WTC11 (cell line): ENCODE results near the gene CELF4. TPM values are rescaled to one million over a fixed set of nuclear protein-coding genes. Genes with fewer than 3 reads are reported as not detected.

Source experiments
- ATAC-seq: fragments of 200-7000 bp; cut with Tn5 transposase; 2 replicates; pipeline ENCODE4 v1.10.0; 2021; ENCODE audit warnings: mild to moderate bottlenecking, moderate library complexity
- CTCF ChIA-PET: fragments of 300-600 bp; sonication (Branson Sonifier 250); formaldehyde crosslinking; loops from one replicate; lab custom pipeline; 2021; ENCODE audit warnings: antibody characterized with exemption; lab: Charles Lee
- POLR2A ChIA-PET: fragments of 350-600 bp; sonication (Branson Sonifier 250); formaldehyde crosslinking; loops from one replicate; lab custom pipeline; 2021; ENCODE audit warnings: antibody characterized with exemption; lab: Charles Lee
- DNase-seq: peaks from one replicate; pipeline ENCODE4 v3.0.0; 2021; ENCODE audit warnings: low spot score
- H3K27ac Mint-ChIP-seq: 2 replicates; pipeline ENCODE4 v1.8.0; 2021; ENCODE audit warnings: mixed read lengths
- H3K27me3 Mint-ChIP-seq: 2 replicates; pipeline ENCODE4 v1.8.0; 2021; ENCODE audit warnings: low read depth, mild to moderate bottlenecking, moderate library complexity, mixed read lengths
- H3K36me3 Mint-ChIP-seq: 2 replicates; pipeline ENCODE4 v1.8.0; 2021; ENCODE audit warnings: mixed read lengths
- H3K4me1 Mint-ChIP-seq: 2 replicates; pipeline ENCODE4 v1.8.0; 2022; ENCODE audit warnings: mixed read lengths
- H3K4me3 Mint-ChIP-seq: 2 replicates; pipeline ENCODE4 v1.8.0; 2021; ENCODE audit warnings: mild to moderate bottlenecking, moderate library complexity, mixed read lengths
- H3K9me3 Mint-ChIP-seq: 2 replicates; pipeline ENCODE4 v1.8.0; 2021; ENCODE audit warnings: mixed read lengths
- FOXJ3 ChIP-seq: sonication (generic); formaldehyde crosslinking; IDR thresholded peaks from 2 replicates; pipeline ENCODE4 v1.9.0; 2021; ENCODE audit warnings: missing genetic modification reagents, mild to moderate bottlenecking, borderline replicate concordance
- GRHL2 ChIP-seq: fragments of 250-450 bp; sonication (Bioruptor Pico); IDR thresholded peaks from 2 replicates; pipeline ENCODE4 v1.8.0; 2022; ENCODE audit warnings: mild to moderate bottlenecking, moderate library complexity; ENCODE audit not compliant: insufficient replicate concordance, severe bottlenecking
- JUN ChIP-seq: sonication (generic); formaldehyde crosslinking; IDR thresholded peaks from 2 replicates; pipeline ENCODE4 v1.8.0; 2023; ENCODE audit warnings: mild to moderate bottlenecking, missing genetic modification reagents
- MYBL2 ChIP-seq: sonication (generic); formaldehyde crosslinking; IDR thresholded peaks from 2 replicates; pipeline ENCODE4 v1.8.1; 2023; ENCODE audit warnings: mild to moderate bottlenecking, moderate library complexity, missing genetic modification reagents
- NFATC4 ChIP-seq: fragments of 250-450 bp; sonication (Bioruptor Pico); IDR thresholded peaks from 2 replicates; pipeline ENCODE4 v1.9.0; 2021; ENCODE audit warnings: mild to moderate bottlenecking
- NFYB ChIP-seq: sonication (generic); formaldehyde crosslinking; conservative IDR thresholded peaks from 2 replicates; pipeline ENCODE4 v1.8.0; 2022; ENCODE audit warnings: low read depth, missing genetic modification reagents
- OVOL2 ChIP-seq: fragments of 250-450 bp; sonication (Bioruptor Pico); IDR thresholded peaks from 2 replicates; pipeline ENCODE4 v1.9.0; 2021; ENCODE audit warnings: mild to moderate bottlenecking, borderline replicate concordance
- PRRX2 ChIP-seq: fragments of 250-450 bp; sonication (Bioruptor Pico); IDR thresholded peaks from 2 replicates; pipeline ENCODE4 v1.8.0; 2021; ENCODE audit warnings: mild to moderate bottlenecking
- SMAD4 ChIP-seq: sonication (generic); formaldehyde crosslinking; IDR thresholded peaks from 2 replicates; pipeline ENCODE4 v1.8.0; 2022; ENCODE audit warnings: mild to moderate bottlenecking, missing genetic modification reagents
- TEAD1 ChIP-seq: sonication (generic); formaldehyde crosslinking; IDR thresholded peaks from 2 replicates; pipeline ENCODE4 v1.8.0; 2022; ENCODE audit warnings: mild to moderate bottlenecking, missing genetic modification reagents
- TP53 ChIP-seq: sonication (generic); formaldehyde crosslinking; IDR thresholded peaks from 2 replicates; pipeline ENCODE4 v1.8.1; 2023; ENCODE audit warnings: mild to moderate bottlenecking, missing genetic modification reagents
- ZNF232 ChIP-seq: sonication (generic); formaldehyde crosslinking; IDR thresholded peaks from 2 replicates; pipeline ENCODE4 v1.8.0; 2022; ENCODE audit warnings: mild to moderate bottlenecking, missing genetic modification reagents
- ZNF416 ChIP-seq: fragments of 250-450 bp; sonication (Bioruptor Pico); IDR thresholded peaks from 2 replicates; pipeline ENCODE4 v1.9.0; 2021; ENCODE audit warnings: mild to moderate bottlenecking, inconsistent platforms
- total RNA-seq: library from RNA; stranded (reverse); gene quantifications from 3 replicates; pipeline ENCODE4 v1.2.3, GENCODE V29; 2021
- TF ChIP-seq, protein P1 (sequence below): sonication (generic); formaldehyde crosslinking; IDR thresholded peaks from 2 replicates; pipeline ENCODE4 v1.8.0; 2023; ENCODE audit warnings: missing genetic modification reagents
- TF ChIP-seq, protein P2 (sequence below): sonication (generic); formaldehyde crosslinking; IDR thresholded peaks from 2 replicates; pipeline ENCODE4 v1.8.1; 2022; ENCODE audit warnings: missing genetic modification reagents, borderline replicate concordance
- TF ChIP-seq, protein P3 (sequence below): sonication (generic); formaldehyde crosslinking; IDR thresholded peaks from 2 replicates; pipeline ENCODE4 v1.8.1; 2022; ENCODE audit warnings: mild to moderate bottlenecking, missing genetic modification reagents, moderate library complexity, borderline replicate concordance
- TF ChIP-seq, protein P4 (sequence below): sonication (generic); formaldehyde crosslinking; conservative IDR thresholded peaks from 2 replicates; pipeline ENCODE4 v1.8.1; 2022; ENCODE audit warnings: mild to moderate bottlenecking, missing genetic modification reagents
- TF ChIP-seq, protein P5 (sequence below): sonication (generic); formaldehyde crosslinking; IDR thresholded peaks from 2 replicates; pipeline ENCODE4 v1.8.0; 2022; ENCODE audit warnings: mild to moderate bottlenecking, missing genetic modification reagents
- TF ChIP-seq, protein P6 (sequence below): fragments of 250-450 bp; sonication (Bioruptor Pico); IDR thresholded peaks from 2 replicates; pipeline ENCODE4 v1.8.0; 2021; ENCODE audit warnings: mild to moderate bottlenecking
- TF ChIP-seq, protein P7 (sequence below): fragments of 250-450 bp; sonication (Bioruptor Pico); IDR thresholded peaks from 2 replicates; pipeline ENCODE4 v1.9.0; 2021; ENCODE audit warnings: mild to moderate bottlenecking
- TF ChIP-seq, protein P8 (sequence below): fragments of 250-450 bp; sonication (Bioruptor Pico); IDR thresholded peaks from 2 replicates; pipeline ENCODE4 v2.1.2; 2022; ENCODE audit warnings: mild to moderate bottlenecking, moderate library complexity
- TF ChIP-seq, protein P9 (sequence below): fragments of 250-450 bp; sonication (Bioruptor Pico); IDR thresholded peaks from 2 replicates; pipeline ENCODE4 v1.9.0; 2021; ENCODE audit warnings: moderate library complexity, mild to moderate bottlenecking, inconsistent platforms, borderline replicate concordance

The CELF4 gene
- total RNA-seq, 1 experiment from 2014 or later, result 2.9 TPM

DNA sequence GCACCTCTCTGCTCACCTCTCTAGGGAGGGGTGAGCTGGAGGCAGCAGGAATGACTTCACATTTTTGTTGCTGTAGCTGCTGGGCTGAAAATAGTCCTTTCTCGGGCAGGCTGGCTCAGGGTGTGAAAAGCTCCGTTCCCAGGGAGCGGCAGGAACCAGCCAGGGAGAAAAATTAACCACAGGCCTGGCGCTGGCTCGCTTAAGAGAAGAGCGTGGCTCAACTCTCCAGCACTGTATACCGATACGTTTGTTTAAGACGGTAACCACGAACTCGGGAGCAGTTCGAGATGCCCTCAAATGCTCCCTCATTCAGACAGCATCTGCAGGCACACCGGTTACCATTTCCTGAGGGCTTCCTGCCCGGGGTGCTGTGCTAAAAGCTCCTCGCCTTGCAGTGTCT lies 129.6 kb downstream of the CELF4 start:
- no peak overlapping the region for H3K27ac Mint-ChIP-seq
- ChIA-PET CTCF (interaction anchor here (1.3 to 1.8 kb wide), 5 partner anchors 9 to 97 kb away, joined by 3 to 9 read pairs (median 4); no protein-coding TSS in a partner anchor), POLR2A (no interaction called here)
- H3K9me3 Mint-ChIP-seq, result no peaks in the 10 kb centered on the region
- TF ChIP-seq ZNF232 (CRISPR knock-in tag) (no peak), GRHL2 (CRISPR knock-in tag) (no peak), NFYB (CRISPR knock-in tag) (no peak), TEAD1 (CRISPR knock-in tag) (no peak), NFATC4 (CRISPR knock-in tag) (no peak), JUN (CRISPR knock-in tag) (no peak)
- TF ChIP-seq, protein P1, sequence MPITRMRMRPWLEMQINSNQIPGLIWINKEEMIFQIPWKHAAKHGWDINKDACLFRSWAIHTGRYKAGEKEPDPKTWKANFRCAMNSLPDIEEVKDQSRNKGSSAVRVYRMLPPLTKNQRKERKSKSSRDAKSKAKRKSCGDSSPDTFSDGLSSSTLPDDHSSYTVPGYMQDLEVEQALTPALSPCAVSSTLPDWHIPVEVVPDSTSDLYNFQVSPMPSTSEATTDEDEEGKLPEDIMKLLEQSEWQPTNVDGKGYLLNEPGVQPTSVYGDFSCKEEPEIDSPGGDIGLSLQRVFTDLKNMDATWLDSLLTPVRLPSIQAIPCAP (CRISPR knock-in tag), result no peak
- TF ChIP-seq, protein P2, sequence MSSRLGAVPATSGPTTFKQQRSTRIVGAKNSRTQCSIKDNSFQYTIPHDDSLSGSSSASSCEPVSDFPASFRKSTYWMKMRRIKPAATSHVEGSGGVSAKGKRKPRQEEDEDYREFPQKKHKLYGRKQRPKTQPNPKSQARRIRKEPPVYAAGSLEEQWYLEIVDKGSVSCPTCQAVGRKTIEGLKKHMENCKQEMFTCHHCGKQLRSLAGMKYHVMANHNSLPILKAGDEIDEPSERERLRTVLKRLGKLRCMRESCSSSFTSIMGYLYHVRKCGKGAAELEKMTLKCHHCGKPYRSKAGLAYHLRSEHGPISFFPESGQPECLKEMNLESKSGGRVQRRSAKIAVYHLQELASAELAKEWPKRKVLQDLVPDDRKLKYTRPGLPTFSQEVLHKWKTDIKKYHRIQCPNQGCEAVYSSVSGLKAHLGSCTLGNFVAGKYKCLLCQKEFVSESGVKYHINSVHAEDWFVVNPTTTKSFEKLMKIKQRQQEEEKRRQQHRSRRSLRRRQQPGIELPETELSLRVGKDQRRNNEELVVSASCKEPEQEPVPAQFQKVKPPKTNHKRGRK (CRISPR knock-in tag), result no peak
- TF ChIP-seq, protein P3, sequence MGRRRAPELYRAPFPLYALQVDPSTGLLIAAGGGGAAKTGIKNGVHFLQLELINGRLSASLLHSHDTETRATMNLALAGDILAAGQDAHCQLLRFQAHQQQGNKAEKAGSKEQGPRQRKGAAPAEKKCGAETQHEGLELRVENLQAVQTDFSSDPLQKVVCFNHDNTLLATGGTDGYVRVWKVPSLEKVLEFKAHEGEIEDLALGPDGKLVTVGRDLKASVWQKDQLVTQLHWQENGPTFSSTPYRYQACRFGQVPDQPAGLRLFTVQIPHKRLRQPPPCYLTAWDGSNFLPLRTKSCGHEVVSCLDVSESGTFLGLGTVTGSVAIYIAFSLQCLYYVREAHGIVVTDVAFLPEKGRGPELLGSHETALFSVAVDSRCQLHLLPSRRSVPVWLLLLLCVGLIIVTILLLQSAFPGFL (CRISPR knock-in tag), result no peak
- no peaks in the 10 kb centered on the region for H3K36me3 Mint-ChIP-seq
- H3K4me1 Mint-ChIP-seq, result peaks cover 7% of the 10 kb centered on the region; the same call in 1 of the 2 replicates
- DNase-seq (no peak), ATAC-seq (no peak; the same call in 1 of the 2 replicates)
- H3K4me3 Mint-ChIP-seq, result no peak overlapping the region
- no peaks in the 10 kb centered on the region; the same call in 1 of the 2 replicates for H3K27me3 Mint-ChIP-seq

DNA sequence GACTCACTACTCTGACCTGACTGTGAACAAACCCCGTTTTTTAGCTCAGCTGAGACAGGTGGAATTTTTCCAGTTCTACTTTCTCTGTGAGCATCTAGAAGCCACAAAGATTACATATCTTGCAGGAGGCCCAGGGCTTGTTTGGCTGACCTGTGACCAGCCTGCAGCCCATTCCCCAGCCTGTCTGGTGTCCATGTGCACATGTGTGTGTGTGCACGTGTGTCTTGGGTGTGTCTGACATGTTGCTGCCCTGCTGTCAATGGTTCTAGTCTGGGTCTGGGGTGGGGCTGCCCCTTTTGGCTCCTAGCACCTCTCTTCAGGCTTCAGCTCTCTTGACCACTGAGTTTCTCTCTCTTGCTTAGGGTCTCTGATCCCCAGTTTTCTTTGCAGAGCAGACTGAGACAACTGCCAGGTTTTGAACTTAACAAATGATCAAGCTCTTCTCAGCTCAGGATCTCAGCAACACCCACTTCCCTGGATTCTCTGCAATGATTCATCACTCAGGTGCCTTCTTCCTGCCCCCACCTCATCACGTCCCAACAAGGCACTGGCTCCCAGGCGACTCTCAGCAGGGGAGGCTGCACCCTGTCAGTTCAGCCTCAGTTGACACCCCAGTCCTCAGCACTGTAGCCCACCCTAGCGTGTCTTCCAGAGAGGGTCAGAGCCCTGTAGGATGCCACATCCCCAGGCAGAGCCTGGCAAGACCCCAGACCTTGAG lies 130.3 kb downstream of the CELF4 start:
- POLR2A ChIA-PET, result no interaction called here
- H3K9me3 Mint-ChIP-seq, result no peaks in the 10 kb centered on the region
- no peak overlapping the region for H3K4me3 Mint-ChIP-seq
- H3K4me1 Mint-ChIP-seq, result peaks cover 7% of the 10 kb centered on the region; the same call in 1 of the 2 replicates
- DNase-seq (no peak), ATAC-seq (no peak)
- no peak overlapping the region for H3K27ac Mint-ChIP-seq
- CTCF ChIA-PET, result interaction anchor here (1.3 to 1.8 kb wide), 4 partner anchors 10 to 98 kb away, joined by 3 to 9 read pairs (median 5); no protein-coding TSS in a partner anchor
- H3K36me3 Mint-ChIP-seq, result no peaks in the 10 kb centered on the region
- H3K27me3 Mint-ChIP-seq, result no peaks in the 10 kb centered on the region; the same call in 1 of the 2 replicates
- TF ChIP-seq OVOL2 (CRISPR knock-in tag) (no peak), ZNF416 (CRISPR knock-in tag) (no peak), TP53 (CRISPR knock-in tag) (no peak), MYBL2 (CRISPR knock-in tag) (no peak), FOXJ3 (CRISPR knock-in tag) (no peak), PRRX2 (CRISPR knock-in tag) (no peak), NFATC4 (CRISPR knock-in tag) (no peak), GRHL2 (CRISPR knock-in tag) (no peak), SMAD4 (no peak)
- TF ChIP-seq, protein P4, sequence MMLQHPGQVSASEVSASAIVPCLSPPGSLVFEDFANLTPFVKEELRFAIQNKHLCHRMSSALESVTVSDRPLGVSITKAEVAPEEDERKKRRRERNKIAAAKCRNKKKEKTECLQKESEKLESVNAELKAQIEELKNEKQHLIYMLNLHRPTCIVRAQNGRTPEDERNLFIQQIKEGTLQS (CRISPR knock-in tag), result no peak
- TF ChIP-seq, protein P5, sequence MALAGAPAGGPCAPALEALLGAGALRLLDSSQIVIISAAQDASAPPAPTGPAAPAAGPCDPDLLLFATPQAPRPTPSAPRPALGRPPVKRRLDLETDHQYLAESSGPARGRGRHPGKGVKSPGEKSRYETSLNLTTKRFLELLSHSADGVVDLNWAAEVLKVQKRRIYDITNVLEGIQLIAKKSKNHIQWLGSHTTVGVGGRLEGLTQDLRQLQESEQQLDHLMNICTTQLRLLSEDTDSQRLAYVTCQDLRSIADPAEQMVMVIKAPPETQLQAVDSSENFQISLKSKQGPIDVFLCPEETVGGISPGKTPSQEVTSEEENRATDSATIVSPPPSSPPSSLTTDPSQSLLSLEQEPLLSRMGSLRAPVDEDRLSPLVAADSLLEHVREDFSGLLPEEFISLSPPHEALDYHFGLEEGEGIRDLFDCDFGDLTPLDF (CRISPR knock-in tag), result no peak
- TF ChIP-seq, protein P6, sequence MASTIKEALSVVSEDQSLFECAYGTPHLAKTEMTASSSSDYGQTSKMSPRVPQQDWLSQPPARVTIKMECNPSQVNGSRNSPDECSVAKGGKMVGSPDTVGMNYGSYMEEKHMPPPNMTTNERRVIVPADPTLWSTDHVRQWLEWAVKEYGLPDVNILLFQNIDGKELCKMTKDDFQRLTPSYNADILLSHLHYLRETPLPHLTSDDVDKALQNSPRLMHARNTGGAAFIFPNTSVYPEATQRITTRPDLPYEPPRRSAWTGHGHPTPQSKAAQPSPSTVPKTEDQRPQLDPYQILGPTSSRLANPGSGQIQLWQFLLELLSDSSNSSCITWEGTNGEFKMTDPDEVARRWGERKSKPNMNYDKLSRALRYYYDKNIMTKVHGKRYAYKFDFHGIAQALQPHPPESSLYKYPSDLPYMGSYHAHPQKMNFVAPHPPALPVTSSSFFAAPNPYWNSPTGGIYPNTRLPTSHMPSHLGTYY (CRISPR knock-in tag), result no peak
- TF ChIP-seq, protein P7, sequence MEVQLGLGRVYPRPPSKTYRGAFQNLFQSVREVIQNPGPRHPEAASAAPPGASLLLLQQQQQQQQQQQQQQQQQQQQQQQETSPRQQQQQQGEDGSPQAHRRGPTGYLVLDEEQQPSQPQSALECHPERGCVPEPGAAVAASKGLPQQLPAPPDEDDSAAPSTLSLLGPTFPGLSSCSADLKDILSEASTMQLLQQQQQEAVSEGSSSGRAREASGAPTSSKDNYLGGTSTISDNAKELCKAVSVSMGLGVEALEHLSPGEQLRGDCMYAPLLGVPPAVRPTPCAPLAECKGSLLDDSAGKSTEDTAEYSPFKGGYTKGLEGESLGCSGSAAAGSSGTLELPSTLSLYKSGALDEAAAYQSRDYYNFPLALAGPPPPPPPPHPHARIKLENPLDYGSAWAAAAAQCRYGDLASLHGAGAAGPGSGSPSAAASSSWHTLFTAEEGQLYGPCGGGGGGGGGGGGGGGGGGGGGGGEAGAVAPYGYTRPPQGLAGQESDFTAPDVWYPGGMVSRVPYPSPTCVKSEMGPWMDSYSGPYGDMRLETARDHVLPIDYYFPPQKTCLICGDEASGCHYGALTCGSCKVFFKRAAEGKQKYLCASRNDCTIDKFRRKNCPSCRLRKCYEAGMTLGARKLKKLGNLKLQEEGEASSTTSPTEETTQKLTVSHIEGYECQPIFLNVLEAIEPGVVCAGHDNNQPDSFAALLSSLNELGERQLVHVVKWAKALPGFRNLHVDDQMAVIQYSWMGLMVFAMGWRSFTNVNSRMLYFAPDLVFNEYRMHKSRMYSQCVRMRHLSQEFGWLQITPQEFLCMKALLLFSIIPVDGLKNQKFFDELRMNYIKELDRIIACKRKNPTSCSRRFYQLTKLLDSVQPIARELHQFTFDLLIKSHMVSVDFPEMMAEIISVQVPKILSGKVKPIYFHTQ (CRISPR knock-in tag), result no peak
- TF ChIP-seq, protein P8, sequence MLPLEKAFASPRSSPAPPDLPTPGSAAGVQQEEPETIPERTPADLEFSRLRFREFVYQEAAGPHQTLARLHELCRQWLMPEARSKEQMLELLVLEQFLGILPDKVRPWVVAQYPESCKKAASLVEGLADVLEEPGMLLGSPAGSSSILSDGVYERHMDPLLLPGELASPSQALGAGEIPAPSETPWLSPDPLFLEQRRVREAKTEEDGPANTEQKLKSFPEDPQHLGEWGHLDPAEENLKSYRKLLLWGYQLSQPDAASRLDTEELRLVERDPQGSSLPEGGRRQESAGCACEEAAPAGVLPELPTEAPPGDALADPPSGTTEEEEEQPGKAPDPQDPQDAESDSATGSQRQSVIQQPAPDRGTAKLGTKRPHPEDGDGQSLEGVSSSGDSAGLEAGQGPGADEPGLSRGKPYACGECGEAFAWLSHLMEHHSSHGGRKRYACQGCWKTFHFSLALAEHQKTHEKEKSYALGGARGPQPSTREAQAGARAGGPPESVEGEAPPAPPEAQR (CRISPR knock-in tag), result no peak
- TF ChIP-seq, protein P9, sequence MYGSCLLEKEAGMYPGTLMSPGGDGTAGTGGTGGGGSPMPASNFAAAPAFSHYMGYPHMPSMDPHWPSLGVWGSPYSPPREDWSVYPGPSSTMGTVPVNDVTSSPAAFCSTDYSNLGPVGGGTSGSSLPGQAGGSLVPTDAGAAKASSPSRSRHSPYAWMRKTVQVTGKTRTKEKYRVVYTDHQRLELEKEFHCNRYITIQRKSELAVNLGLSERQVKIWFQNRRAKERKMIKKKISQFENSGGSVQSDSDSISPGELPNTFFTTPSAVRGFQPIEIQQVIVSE, result no peak
